Ishikawa (cell line): Measurements from ENCODE around the gene SLC25A40.

Experiments
- CEBPB ChIP-seq: IDR thresholded peaks from 2 replicates; pipeline ENCODE4 v1.6.1; 2012
- EGR1 ChIP-seq: IDR thresholded peaks from 2 replicates; pipeline ENCODE4 v1.6.1; 2012
- EP300 ChIP-seq: IDR thresholded peaks from 2 replicates; pipeline ENCODE4 v1.6.1; 2012; ENCODE audit warnings: borderline replicate concordance
- FOXM1 ChIP-seq: IDR thresholded peaks from 2 replicates; pipeline ENCODE4 v1.6.1; 2012; ENCODE audit warnings: low read depth, borderline replicate concordance
- MAX ChIP-seq: IDR thresholded peaks from 2 replicates; pipeline ENCODE4 v1.6.1; 2012
- RAD21 ChIP-seq: IDR thresholded peaks from 2 replicates; pipeline ENCODE4 v1.6.1; 2012; ENCODE audit warnings: low read depth
- TAF1 ChIP-seq: IDR thresholded peaks from 2 replicates; pipeline ENCODE4 v1.6.1; 2012; ENCODE audit warnings: low read depth, mild to moderate bottlenecking
- TCF12 ChIP-seq: IDR thresholded peaks from 2 replicates; pipeline ENCODE4 v1.6.1; 2012; ENCODE audit warnings: low read depth
- TEAD4 ChIP-seq: IDR thresholded peaks from 2 replicates; pipeline ENCODE4 v1.6.1; 2012
- USF1 ChIP-seq: IDR thresholded peaks from 2 replicates; pipeline ENCODE4 v1.6.1; 2012
- YY1 ChIP-seq: IDR thresholded peaks from 2 replicates; pipeline ENCODE4 v1.6.1; 2012; ENCODE audit warnings: low read depth
- TF ChIP-seq, protein P1 (sequence below): IDR thresholded peaks from 2 replicates; pipeline ENCODE4 v1.6.1; 2012; ENCODE audit warnings: low read depth, mild to moderate bottlenecking

DNA sequence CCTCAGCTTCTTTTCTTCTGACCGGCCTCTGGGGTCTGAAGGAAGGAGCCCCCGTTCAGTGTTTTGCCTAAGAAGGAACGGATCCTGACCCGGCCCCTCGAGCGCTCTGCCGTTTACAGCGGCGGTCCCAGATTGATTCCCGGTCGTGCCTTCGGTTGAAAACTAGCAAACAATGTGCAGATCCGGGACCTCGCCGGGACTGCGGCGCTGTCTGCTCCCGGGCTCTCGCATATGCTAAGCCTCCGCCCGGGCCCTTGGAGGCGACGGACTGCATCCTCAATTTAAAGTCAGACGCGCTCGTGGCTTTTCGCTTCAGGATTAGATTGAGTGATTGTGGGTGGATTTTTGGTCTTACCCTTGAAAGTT, 692 bp upstream of the SLC25A40 start:
- TF ChIP-seq EGR1: no peak
- no peak for TF ChIP-seq EP300
- TF ChIP-seq TCF12: no peak
- TF ChIP-seq, protein P1, sequence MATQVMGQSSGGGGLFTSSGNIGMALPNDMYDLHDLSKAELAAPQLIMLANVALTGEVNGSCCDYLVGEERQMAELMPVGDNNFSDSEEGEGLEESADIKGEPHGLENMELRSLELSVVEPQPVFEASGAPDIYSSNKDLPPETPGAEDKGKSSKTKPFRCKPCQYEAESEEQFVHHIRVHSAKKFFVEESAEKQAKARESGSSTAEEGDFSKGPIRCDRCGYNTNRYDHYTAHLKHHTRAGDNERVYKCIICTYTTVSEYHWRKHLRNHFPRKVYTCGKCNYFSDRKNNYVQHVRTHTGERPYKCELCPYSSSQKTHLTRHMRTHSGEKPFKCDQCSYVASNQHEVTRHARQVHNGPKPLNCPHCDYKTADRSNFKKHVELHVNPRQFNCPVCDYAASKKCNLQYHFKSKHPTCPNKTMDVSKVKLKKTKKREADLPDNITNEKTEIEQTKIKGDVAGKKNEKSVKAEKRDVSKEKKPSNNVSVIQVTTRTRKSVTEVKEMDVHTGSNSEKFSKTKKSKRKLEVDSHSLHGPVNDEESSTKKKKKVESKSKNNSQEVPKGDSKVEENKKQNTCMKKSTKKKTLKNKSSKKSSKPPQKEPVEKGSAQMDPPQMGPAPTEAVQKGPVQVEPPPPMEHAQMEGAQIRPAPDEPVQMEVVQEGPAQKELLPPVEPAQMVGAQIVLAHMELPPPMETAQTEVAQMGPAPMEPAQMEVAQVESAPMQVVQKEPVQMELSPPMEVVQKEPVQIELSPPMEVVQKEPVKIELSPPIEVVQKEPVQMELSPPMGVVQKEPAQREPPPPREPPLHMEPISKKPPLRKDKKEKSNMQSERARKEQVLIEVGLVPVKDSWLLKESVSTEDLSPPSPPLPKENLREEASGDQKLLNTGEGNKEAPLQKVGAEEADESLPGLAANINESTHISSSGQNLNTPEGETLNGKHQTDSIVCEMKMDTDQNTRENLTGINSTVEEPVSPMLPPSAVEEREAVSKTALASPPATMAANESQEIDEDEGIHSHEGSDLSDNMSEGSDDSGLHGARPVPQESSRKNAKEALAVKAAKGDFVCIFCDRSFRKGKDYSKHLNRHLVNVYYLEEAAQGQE: no peak
- TF ChIP-seq MAX: 0 out of 2 replicates have a peak, but pooled peaks have one; percentile 10
- no peak for TF ChIP-seq RAD21
- no peak for TF ChIP-seq TEAD4
- TF ChIP-seq YY1: 0 out of 2 replicates have a peak, but pooled peaks have one; percentile 8
- TF ChIP-seq USF1: no peak
- no peak for TF ChIP-seq TAF1
- no peak for TF ChIP-seq FOXM1
- TF ChIP-seq CEBPB: no peak
